Measurements from ENCODE around the gene ATG14.

Gene ATG14

DNA sequence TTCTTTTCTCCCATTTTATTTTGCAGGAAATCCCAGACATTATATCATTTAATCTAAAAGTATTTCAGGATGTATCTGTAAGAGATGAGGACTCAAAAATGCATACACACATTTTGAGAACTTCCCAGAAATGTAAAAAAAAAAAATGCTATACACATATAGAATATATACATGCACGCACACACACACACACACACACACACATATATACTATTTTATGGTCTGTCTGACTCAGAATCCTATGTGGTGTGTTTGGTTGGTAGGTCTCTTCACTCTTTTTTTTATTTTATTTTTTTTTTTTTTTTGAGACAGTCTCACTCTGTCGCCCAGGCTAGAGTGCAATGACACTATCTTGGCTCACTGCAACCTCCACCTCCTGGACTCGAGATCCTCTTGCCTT is 74.9 kb downstream of the ATG14 start:
- Histone ChIP-seq H3K36me3 (ENCODE audit: control insufficient read depth, insufficient read depth, low read length) (no peaks in the 10 kb centered on the region), H3K4me3 (ENCODE audit: low read length) (no peak overlapping the region), H3K27me3 (ENCODE audit: control insufficient read depth, insufficient read depth, low read length) (no peaks in the 10 kb centered on the region), H3K27ac (ENCODE audit: low read depth, low read length) (no peak overlapping the region), H3K4me1 (ENCODE audit: control insufficient read depth, insufficient read depth, low read length) (no peaks in the 10 kb centered on the region), H3K9ac (ENCODE audit: low read length) (no peak overlapping the region)

DNA sequence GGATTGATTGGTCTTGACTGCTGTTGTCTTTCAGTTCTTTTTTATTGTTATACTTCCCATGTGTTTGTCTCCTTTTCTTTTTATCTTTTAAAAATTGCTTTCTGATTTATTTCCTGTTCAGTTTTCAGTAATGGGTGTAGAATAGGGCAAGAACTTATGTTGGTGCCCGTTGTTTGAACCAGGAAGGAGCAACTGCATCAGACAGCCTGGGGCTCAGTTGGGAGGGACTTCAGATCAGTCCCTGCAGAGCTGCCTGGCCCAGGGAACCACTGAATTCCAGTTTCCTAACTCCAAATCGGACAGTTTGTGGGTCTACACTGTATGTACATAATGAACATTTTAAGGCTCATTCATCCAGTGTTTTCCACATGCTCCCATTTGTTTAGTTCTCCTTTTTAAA is 75.5 kb downstream of the ATG14 start:
- H3K36me3 ChIP-seq (ENCODE audit: control insufficient read depth, insufficient read depth, low read length), result no peaks in the 10 kb centered on the region
- no peak overlapping the region for H3K27ac ChIP-seq (ENCODE audit: low read depth, low read length)
- no peak overlapping the region for H3K9ac ChIP-seq (ENCODE audit: low read length)
- no peaks in the 10 kb centered on the region for H3K4me1 ChIP-seq (ENCODE audit: control insufficient read depth, insufficient read depth, low read length)
- no peak overlapping the region for H3K4me3 ChIP-seq (ENCODE audit: low read length)
- no peaks in the 10 kb centered on the region for H3K27me3 ChIP-seq (ENCODE audit: control insufficient read depth, insufficient read depth, low read length)

DNA sequence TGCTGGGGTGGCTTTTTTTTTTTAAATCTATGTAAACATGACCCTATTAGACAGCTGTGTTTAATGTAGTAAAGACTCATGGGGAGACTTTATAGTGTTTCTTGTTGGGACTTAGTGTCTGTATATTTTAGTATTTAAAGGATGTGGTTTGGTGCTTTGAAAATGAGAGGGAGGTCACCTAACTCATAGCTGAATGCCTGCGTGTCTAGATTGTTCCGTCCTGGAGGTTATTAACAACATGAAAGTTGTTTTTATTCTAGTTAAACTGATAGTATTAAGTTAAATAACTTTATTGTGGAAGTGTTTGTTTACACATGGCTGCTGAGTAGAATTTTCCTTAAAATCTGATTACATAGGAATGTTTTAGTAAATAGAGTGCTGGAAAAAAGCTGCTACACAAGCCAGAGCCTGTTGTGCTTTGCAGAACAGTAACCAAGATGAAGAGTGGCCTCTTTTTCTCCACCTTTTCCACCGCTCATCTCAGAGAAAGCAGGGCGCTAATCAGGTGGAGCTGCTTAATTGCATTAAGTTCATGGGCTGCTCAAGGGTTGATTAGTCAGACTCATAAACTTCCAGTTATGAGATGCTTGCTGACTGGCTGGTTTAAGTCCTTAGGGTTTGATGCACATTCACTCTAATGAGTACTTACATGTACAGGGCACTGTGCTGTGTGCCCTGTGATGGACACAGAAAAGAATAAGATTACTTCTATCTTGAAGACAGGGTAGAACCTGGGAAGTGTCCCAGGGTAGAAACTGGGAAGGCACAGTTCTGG is 77.7 kb downstream of the ATG14 start:
- Histone ChIP-seq H3K4me3 (ENCODE audit: low read length) (no peak overlapping the region), H3K27ac (ENCODE audit: low read depth, low read length) (no peak overlapping the region), H3K27me3 (ENCODE audit: control insufficient read depth, insufficient read depth, low read length) (no peaks in the 10 kb centered on the region), H3K36me3 (ENCODE audit: control insufficient read depth, insufficient read depth, low read length) (no peaks in the 10 kb centered on the region), H3K4me1 (ENCODE audit: control insufficient read depth, insufficient read depth, low read length) (no peaks in the 10 kb centered on the region), H3K9ac (ENCODE audit: low read length) (no peak overlapping the region)

DNA sequence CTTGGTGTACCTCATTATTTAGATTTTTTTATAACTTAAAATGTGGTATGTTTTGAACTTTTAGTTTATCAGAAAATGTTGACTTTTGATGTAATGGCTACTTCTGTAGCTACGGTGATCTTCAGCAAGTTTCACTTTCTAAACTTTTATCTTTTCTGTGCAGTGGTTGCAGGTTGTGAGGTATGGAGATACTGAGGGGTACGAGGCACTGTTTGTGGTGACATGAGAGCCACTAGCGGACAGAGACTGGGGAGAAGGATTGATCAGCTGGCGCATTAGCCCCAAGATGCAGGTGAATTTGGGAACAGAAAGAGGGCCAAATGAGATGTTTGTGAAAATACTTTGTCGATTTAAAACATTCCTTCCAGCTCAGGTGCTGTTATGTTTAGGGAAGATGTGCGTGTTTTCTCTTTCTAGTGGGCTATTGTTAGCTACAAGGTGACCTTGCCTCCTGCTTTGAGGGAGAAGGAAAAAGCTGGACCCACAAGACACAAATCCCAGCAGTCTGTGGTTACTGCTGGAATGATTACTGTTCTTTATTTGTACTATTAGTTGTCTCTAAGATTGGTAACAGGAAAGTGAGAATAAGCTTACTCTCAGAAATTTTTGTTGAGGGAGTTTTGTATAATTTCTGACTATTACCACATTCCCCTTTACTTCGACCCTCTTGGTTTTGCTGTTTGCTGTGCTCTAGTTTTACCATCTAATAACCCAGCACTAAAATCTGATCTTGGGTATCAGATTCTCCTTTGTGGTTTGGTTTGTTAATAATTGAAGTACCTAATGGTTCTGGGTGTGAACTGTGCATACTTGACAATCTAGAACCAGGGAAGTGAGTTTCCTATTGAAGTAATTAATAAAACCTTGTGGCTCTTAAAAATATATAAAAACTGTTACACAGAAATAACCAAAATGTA is 78.7 kb downstream of the ATG14 start:
- Histone ChIP-seq H3K27ac (ENCODE audit: low read depth, low read length) (no peak overlapping the region), H3K4me3 (ENCODE audit: low read length) (no peak overlapping the region), H3K4me1 (ENCODE audit: control insufficient read depth, insufficient read depth, low read length) (no peaks in the 10 kb centered on the region), H3K9ac (ENCODE audit: low read length) (no peak overlapping the region), H3K27me3 (ENCODE audit: control insufficient read depth, insufficient read depth, low read length) (no peaks in the 10 kb centered on the region), H3K36me3 (ENCODE audit: control insufficient read depth, insufficient read depth, low read length) (no peaks in the 10 kb centered on the region)

DNA sequence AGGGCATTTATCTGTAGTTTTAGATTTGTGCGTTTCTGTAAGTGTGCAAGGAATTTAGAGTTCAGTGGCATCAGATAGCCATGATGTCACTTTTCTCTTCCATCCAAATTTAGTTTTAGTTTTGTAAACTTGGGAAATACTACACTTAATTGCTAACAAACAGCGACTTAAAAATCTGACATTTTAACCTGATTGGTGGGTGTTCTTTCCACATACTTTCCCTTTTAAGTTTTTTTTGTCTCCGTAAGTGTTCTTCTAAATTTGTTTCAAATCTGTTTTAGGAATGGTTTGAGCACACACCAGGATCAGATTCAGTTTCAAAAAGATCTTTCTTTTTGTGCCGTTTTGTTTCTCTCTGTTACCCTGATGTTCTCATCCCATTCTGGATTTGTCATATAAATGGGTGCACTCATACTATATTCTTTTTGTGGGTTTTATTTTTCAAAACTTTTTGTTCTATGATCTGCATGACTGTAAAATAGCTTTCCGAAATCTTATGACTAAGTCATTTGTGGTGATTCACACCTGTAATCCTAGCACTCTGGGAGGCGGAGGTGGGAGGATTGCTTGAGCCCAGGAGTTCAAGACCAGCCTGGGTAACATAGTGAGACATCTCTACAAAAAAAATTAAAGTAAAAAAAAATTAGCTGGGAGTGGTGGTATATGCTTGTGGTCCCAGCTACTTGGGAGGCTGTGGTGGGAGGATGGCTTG is 81.5 kb downstream of the ATG14 start:
- H3K4me3 ChIP-seq (ENCODE audit: low read length), result no peak overlapping the region
- no peak overlapping the region for H3K27ac ChIP-seq (ENCODE audit: low read depth, low read length)
- H3K27me3 ChIP-seq (ENCODE audit: control insufficient read depth, insufficient read depth, low read length), result no peaks in the 10 kb centered on the region
- H3K4me1 ChIP-seq (ENCODE audit: control insufficient read depth, insufficient read depth, low read length), result no peaks in the 10 kb centered on the region
- no peak overlapping the region for H3K9ac ChIP-seq (ENCODE audit: low read length)
- no peaks in the 10 kb centered on the region for H3K36me3 ChIP-seq (ENCODE audit: control insufficient read depth, insufficient read depth, low read length)

DNA sequence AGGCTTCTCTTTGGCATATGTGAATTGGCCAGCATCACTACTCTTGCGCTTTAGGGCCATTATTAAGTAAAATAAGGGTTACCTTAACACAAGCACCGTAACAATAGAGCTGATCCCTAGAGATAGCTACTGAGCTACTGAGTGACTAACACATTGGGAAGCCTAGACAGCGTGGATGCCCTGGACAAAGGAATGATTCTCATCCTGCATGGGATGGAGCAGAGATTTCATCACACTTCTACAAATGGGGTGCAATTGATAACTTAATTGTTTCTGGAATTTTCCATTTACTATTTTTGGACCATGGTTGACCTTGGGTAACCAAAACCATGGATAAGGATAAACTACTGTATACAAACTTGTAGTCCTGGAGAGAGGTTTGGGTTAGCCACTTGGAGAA is 83.3 kb downstream of the ATG14 start:
- Histone ChIP-seq H3K9ac (ENCODE audit: low read length) (no peak overlapping the region), H3K27ac (ENCODE audit: low read depth, low read length) (no peak overlapping the region), H3K4me3 (ENCODE audit: low read length) (no peak overlapping the region), H3K27me3 (ENCODE audit: control insufficient read depth, insufficient read depth, low read length) (no peaks in the 10 kb centered on the region), H3K36me3 (ENCODE audit: control insufficient read depth, insufficient read depth, low read length) (no peaks in the 10 kb centered on the region), H3K4me1 (ENCODE audit: control insufficient read depth, insufficient read depth, low read length) (no peaks in the 10 kb centered on the region)

DNA sequence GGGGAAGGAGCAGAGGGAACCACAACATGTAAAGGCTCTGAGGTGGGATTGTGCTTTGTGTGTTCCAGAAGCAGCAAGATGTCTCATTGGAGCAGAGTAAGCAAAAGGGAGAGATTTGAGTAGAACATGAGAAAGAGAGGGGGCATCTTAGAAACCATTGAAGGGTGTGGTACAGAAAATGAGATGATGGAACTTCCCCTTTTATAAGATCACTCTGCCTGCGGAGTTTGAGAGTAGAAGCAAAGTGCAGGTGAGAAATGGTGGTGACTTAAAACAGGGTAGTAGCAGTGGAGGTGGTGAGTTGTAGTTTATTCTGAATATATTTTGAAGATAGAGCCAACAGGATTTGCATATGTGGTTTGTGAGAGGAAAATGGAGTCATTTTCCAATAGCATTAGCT is 84.5 kb downstream of the ATG14 start:
- no peaks in the 10 kb centered on the region for H3K4me1 ChIP-seq (ENCODE audit: control insufficient read depth, insufficient read depth, low read length)
- no peak overlapping the region for H3K27ac ChIP-seq (ENCODE audit: low read depth, low read length)
- H3K9ac ChIP-seq (ENCODE audit: low read length), result no peak overlapping the region
- H3K36me3 ChIP-seq (ENCODE audit: control insufficient read depth, insufficient read depth, low read length), result no peaks in the 10 kb centered on the region
- H3K27me3 ChIP-seq (ENCODE audit: control insufficient read depth, insufficient read depth, low read length), result no peaks in the 10 kb centered on the region
- H3K4me3 ChIP-seq (ENCODE audit: low read length), result no peak overlapping the region

DNA sequence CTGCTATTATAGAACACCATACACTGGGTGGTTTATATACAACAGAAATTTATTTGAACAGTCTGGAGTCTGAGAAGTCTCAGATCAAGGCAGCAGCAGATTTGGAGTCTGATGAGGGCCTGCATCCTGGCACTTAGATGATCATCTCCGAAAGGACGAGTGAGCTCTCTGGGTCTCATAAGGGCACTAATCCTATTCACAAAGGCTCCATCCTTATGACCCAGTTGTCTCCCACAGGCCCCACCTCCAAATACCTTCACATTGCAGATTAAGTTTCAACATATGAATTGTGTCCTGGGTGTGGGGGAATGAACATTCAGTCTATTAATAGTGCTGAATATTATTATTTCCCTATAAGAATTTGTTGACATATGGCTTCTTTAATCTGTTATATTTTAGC is 86.8 kb downstream of the ATG14 start:
- Histone ChIP-seq H3K36me3 (ENCODE audit: control insufficient read depth, insufficient read depth, low read length) (no peaks in the 10 kb centered on the region), H3K4me1 (ENCODE audit: control insufficient read depth, insufficient read depth, low read length) (no peaks in the 10 kb centered on the region), H3K9ac (ENCODE audit: low read length) (no peak overlapping the region), H3K4me3 (ENCODE audit: low read length) (no peak overlapping the region), H3K27me3 (ENCODE audit: control insufficient read depth, insufficient read depth, low read length) (no peaks in the 10 kb centered on the region), H3K27ac (ENCODE audit: low read depth, low read length) (no peak overlapping the region)

DNA sequence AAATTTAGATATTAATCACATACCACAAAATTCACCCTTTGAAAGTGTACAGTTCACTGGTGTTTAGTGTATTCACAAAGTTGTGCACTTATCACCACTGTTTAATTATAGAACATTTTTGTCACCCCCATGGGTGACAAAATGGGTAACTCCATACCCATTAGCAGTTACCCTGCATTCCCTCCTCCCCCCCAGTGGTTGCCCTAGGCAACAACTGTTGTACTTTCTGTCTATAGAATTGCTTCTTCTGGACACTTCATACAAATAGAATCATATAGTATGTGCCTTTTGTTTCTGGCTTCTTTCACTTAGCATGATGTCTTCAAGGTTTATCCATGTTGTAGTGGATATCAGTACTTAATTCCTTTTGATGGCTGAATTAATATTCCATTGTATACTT is 87.7 kb downstream of the ATG14 start:
- no peak overlapping the region for H3K9ac ChIP-seq (ENCODE audit: low read length)
- no peak overlapping the region for H3K27ac ChIP-seq (ENCODE audit: low read depth, low read length)
- H3K36me3 ChIP-seq (ENCODE audit: control insufficient read depth, insufficient read depth, low read length), result no peaks in the 10 kb centered on the region
- H3K4me1 ChIP-seq (ENCODE audit: control insufficient read depth, insufficient read depth, low read length), result no peaks in the 10 kb centered on the region
- H3K27me3 ChIP-seq (ENCODE audit: control insufficient read depth, insufficient read depth, low read length), result no peaks in the 10 kb centered on the region
- H3K4me3 ChIP-seq (ENCODE audit: low read length), result no peak overlapping the region

DNA sequence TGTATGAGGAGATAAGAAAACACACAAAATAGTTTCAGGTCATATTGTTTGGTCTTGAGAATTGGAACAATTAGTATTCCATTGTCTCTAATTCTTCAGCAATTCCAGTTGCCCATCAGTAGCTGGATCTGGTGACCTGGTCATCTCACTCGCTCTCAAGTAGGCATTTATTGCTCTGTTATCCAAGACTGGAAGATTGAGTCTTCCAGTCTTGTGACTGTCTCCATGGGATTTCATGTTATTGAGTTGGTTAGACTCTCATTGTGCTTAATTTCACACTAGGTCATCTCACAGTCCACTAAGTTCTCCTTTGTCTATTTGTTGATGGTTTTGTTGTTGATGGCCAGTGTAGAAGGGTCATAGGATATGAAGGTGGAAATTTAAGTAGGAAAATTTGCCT is 92.9 kb downstream of the ATG14 start:
- no peak overlapping the region for H3K9ac ChIP-seq (ENCODE audit: low read length)
- no peaks in the 10 kb centered on the region for H3K4me1 ChIP-seq (ENCODE audit: control insufficient read depth, insufficient read depth, low read length)
- H3K4me3 ChIP-seq (ENCODE audit: low read length), result no peak overlapping the region
- H3K27me3 ChIP-seq (ENCODE audit: control insufficient read depth, insufficient read depth, low read length), result no peaks in the 10 kb centered on the region
- H3K27ac ChIP-seq (ENCODE audit: low read depth, low read length), result no peak overlapping the region
- no peaks in the 10 kb centered on the region for H3K36me3 ChIP-seq (ENCODE audit: control insufficient read depth, insufficient read depth, low read length)

DNA sequence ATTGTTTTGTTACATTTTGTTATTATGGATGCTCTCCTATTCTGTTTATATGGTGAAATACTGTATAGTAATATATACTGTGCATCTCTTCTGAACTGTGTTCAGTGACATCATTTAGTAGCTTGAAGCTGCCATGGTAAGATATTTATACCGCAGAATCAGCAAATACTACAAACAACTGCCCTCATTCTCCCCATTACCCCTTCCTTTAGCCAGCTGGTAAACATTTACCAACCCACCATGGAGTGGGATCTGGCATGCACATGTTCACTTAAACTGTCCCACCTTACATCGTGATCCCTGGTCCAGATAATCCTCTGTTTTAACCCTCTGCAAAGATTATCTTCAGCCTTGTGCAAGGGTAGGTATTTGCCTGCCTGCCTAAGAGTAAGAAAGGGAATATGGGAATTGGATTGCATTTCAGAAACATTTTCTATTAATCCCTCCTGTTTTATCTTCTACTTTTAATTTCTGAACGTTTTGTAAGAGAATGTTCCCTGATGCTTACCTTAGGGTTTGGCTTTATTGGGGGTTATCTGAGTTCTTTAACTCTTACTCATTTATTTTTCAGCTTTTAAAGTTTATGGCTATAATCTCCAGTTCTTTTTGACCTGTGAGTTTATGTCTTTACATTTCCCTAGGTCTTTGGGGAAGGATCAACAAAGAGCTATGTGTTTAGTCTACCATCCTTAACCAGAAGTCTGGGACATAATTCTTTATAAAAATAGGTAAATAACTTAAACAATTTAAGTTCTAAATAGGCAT is 93.9 kb downstream of the ATG14 start:
- Histone ChIP-seq H3K9ac (ENCODE audit: low read length) (no peak overlapping the region), H3K27me3 (ENCODE audit: control insufficient read depth, insufficient read depth, low read length) (no peaks in the 10 kb centered on the region), H3K27ac (ENCODE audit: low read depth, low read length) (no peak overlapping the region), H3K4me3 (ENCODE audit: low read length) (no peak overlapping the region), H3K4me1 (ENCODE audit: control insufficient read depth, insufficient read depth, low read length) (no peaks in the 10 kb centered on the region), H3K36me3 (ENCODE audit: control insufficient read depth, insufficient read depth, low read length) (peaks cover 5% of the 10 kb centered on the region)

DNA sequence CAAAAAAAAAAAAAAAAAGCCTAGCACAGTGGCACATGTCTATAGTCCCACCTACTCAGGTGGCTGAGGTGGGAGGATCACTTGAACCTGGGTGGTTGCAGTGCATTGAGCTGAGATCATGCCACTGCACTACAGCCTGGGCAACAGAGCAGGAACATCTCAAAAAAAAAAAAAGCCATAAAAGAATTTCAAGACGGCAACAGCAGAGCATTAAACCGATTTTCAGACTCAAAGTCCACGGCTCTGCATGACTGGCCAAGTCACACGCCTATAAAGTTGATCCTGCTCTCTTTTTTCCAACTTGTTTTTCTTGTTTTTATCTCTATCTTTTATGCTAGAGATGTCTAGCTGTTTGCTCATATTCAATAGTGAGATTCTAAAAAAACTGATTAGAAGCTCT is 95.1 kb downstream of the ATG14 start:
- Histone ChIP-seq H3K27me3 (ENCODE audit: control insufficient read depth, insufficient read depth, low read length) (no peaks in the 10 kb centered on the region), H3K27ac (ENCODE audit: low read depth, low read length) (no peak overlapping the region)

More for the DNA sequence above, 95.1 kb downstream of the ATG14 start:
- Histone ChIP-seq H3K4me3 (ENCODE audit: low read length) (no peak overlapping the region), H3K9ac (ENCODE audit: low read length) (no peak overlapping the region), H3K36me3 (ENCODE audit: control insufficient read depth, insufficient read depth, low read length) (peaks cover 5% of the 10 kb centered on the region), H3K4me1 (ENCODE audit: control insufficient read depth, insufficient read depth, low read length) (no peaks in the 10 kb centered on the region)
